OCI-LY3 (cell line): Measurements from ENCODE around the gene MTMR11.

Experiments used
- H2AFZ ChIP-seq: fragments of 200-600, 300-600 bp; shearing (Covaris generic); 2 replicates; pipeline ENCODE4 v1.6.0; 2014; ENCODE audit warnings: antibody characterized with exemption, low read depth, low read length
- H3K27ac ChIP-seq: fragments of 200-600, 300-600 bp; sonication (generic); 2 replicates; pipeline ENCODE4 v1.5.1; 2014; ENCODE audit warnings: mild to moderate bottlenecking, low read length, moderate library complexity, mixed read lengths
- H3K27me3 ChIP-seq: fragments of 200-600, 300-600 bp; sonication (generic); 2 replicates; pipeline ENCODE4 v1.6.1; 2014; ENCODE audit warnings: low read depth, low read length, mixed read lengths
- H3K36me3 ChIP-seq: fragments of 200-600, 300-600 bp; sonication (generic); replicated peaks from 2 replicates; pipeline ENCODE3; 2014; ENCODE audit warnings: low read depth, low read length, mixed read lengths
- H3K4me1 ChIP-seq: fragments of 300-600, 200-600 bp; sonication (generic); 2 replicates; pipeline ENCODE4 v1.6.1; 2014; ENCODE audit warnings: low read length, mixed read lengths
- H3K4me2 ChIP-seq: fragments of 200-600, 300-600 bp; sonication (generic); 2 replicates; pipeline ENCODE4 v1.6.1; 2014; ENCODE audit warnings: low read length, mixed read lengths
- H3K4me3 ChIP-seq: fragments of 300-600, 200-600 bp; sonication (generic); 2 replicates; pipeline ENCODE4 v1.5.1; 2014; ENCODE audit warnings: antibody characterized with exemption, mild to moderate bottlenecking, low read length, moderate library complexity
- H3K79me2 ChIP-seq: fragments of 300-600, 200-600 bp; shearing (Covaris generic); 2 replicates; pipeline ENCODE4 v1.6.1; 2014; ENCODE audit warnings: mild to moderate bottlenecking, low read length, mixed read lengths
- H3K9ac ChIP-seq: fragments of 300-600, 200-600 bp; shearing (Covaris generic); 2 replicates; pipeline ENCODE4 v1.6.0; 2014; ENCODE audit warnings: mild to moderate bottlenecking, low read length, moderate library complexity
- H3K9me3 ChIP-seq: fragments of 200-600, 300-600 bp; shearing (Covaris generic); 2 replicates; pipeline ENCODE4 v1.6.1; 2014; ENCODE audit warnings: low read length, mixed read lengths; ENCODE audit not compliant: insufficient read depth
- H4K20me1 ChIP-seq: fragments of 200-600, 300-600 bp; sonication (generic); 2 replicates; pipeline ENCODE4 v1.6.1; 2016; ENCODE audit warnings: low read length, mixed read lengths; ENCODE audit not compliant: insufficient read depth
- EZH2phosphoT487 ChIP-seq: fragments of 200-600 bp; shearing (Covaris generic); IDR thresholded peaks from 2 replicates; pipeline ENCODE4 v1.6.1; 2018; ENCODE audit warnings: antibody characterized with exemption, mixed run types, low read depth
- TF ChIP-seq, protein P1 (sequence below): fragments of 200-600, 300-600 bp; sonication (generic); IDR thresholded peaks from 2 replicates; pipeline ENCODE4 v1.5.1; 2014; ENCODE audit warnings: antibody characterized with exemption, low read length, low read depth

The MTMR11 gene

DNA sequence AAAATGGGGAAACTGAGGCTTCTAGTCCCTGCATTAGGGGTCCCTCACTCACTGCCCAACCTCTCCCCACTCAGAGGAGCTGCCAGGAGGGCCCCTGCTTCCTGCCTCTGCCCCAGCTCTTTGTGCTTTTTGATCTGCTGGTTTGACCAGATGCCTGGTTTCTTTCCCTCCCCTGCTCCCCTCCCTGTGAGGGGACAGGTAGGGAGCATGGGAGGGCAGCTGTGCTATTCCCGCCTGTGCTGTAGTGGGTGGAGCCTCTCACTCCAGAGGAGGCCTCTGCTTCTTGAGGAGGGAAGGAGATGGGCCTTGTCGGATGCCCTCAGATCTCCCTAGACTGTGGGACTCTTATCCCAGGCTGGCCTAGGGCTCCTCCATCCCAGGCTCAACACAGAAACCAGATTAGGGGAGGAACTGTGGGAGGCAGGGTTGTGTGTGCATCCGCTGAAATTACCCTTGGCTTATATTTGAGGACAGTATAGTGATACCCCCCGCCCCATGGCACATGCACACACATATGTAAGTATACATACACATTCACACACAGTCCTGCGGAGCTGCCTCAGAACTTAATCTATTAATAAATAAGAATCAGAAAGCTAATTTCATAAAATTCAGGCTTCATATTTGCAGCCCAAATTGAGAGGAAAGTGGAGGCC lies 32.7 kb downstream of the MTMR11 start:
- no peak overlapping the region for H2AFZ ChIP-seq
- no peaks in the 10 kb centered on the region for H3K9me3 ChIP-seq
- no peak overlapping the region for H3K4me2 ChIP-seq
- no peak overlapping the region for H3K27ac ChIP-seq
- TF ChIP-seq, protein P1, sequence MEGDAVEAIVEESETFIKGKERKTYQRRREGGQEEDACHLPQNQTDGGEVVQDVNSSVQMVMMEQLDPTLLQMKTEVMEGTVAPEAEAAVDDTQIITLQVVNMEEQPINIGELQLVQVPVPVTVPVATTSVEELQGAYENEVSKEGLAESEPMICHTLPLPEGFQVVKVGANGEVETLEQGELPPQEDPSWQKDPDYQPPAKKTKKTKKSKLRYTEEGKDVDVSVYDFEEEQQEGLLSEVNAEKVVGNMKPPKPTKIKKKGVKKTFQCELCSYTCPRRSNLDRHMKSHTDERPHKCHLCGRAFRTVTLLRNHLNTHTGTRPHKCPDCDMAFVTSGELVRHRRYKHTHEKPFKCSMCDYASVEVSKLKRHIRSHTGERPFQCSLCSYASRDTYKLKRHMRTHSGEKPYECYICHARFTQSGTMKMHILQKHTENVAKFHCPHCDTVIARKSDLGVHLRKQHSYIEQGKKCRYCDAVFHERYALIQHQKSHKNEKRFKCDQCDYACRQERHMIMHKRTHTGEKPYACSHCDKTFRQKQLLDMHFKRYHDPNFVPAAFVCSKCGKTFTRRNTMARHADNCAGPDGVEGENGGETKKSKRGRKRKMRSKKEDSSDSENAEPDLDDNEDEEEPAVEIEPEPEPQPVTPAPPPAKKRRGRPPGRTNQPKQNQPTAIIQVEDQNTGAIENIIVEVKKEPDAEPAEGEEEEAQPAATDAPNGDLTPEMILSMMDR = no peak
- no peak for TF ChIP-seq EZH2phosphoT487
- no peak overlapping the region for H3K4me3 ChIP-seq
- H3K9ac ChIP-seq = no peak overlapping the region
- H3K4me1 ChIP-seq = peaks cover 12% of the 10 kb centered on the region
- no peaks in the 10 kb centered on the region for H3K79me2 ChIP-seq
- no peaks in the 10 kb centered on the region for H3K36me3 ChIP-seq
- H3K27me3 ChIP-seq = no peaks in the 10 kb centered on the region
- no peaks in the 10 kb centered on the region for H4K20me1 ChIP-seq

- TF ChIP-seq EZH2phosphoT487 = no peak
- TF ChIP-seq, protein P1 = no peak
- no peak within 1 kb of the TSS for H3K9ac ChIP-seq
- H3K36me3 ChIP-seq = no peaks in the 10 kb centered on the region
- H3K79me2 ChIP-seq = no peaks in the 10 kb centered on the region
- no peak within 1 kb of the TSS for H3K27ac ChIP-seq
- H3K4me2 ChIP-seq = no peak within 1 kb of the TSS
- H3K4me3 ChIP-seq = no peak within 1 kb of the TSS
- no peaks in the 10 kb centered on the region for H3K27me3 ChIP-seq
- H4K20me1 ChIP-seq = no peaks in the 10 kb centered on the region
- H3K9me3 ChIP-seq = 0 out of 2 replicates have a peak, but pooled peaks cover 3% of the 10 kb centered on the region
- no peaks in the 10 kb centered on the region for H3K4me1 ChIP-seq
- no peak within 1 kb of the TSS for H2AFZ ChIP-seq
Measured at GRCh38 chr1:149899460-149900284, 37.0 kb downstream of the MTMR11 start, which contains the start of gene BOLA1. Gene BOLA1 (plus strand): TSS chr1:149899568. CDS start chr1:149900060, 492 bp downstream.

GRCh38 chr1:149896575-149896974 lies 40.1 kb downstream of the MTMR11 start:
- no peaks in the 10 kb centered on the region for H3K4me1 ChIP-seq
- no peaks in the 10 kb centered on the region for H4K20me1 ChIP-seq
- H3K4me3 ChIP-seq = no peak overlapping the region
- no peak for TF ChIP-seq EZH2phosphoT487
- TF ChIP-seq, protein P1 = no peak
- H3K36me3 ChIP-seq = no peaks in the 10 kb centered on the region
- no peaks in the 10 kb centered on the region for H3K79me2 ChIP-seq
- no peak overlapping the region for H3K27ac ChIP-seq
- H3K9me3 ChIP-seq = 0 out of 2 replicates have a peak, but pooled peaks cover 3% of the 10 kb centered on the region
- H3K27me3 ChIP-seq = no peaks in the 10 kb centered on the region
- H3K4me2 ChIP-seq = no peak overlapping the region
- no peak overlapping the region for H2AFZ ChIP-seq
- no peak overlapping the region for H3K9ac ChIP-seq

DNA sequence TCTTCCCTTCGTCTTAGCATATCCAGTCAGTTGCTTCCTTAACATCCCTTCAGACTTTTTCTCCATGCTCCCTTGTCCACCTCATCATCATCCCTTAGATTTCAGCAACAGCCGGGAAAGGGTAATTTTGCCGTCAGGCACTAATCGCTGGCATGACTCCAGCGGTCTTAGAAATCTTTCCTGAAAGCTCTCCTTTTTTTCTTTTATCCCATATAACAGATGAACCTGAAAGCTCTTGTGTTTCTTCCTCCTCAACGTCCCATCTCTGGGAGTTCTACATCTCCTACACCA lies 47.7 kb downstream of the MTMR11 start:
- TF ChIP-seq EZH2phosphoT487 = no peak
- TF ChIP-seq, protein P1 = no peak
- Histone ChIP-seq H3K9ac (peak overlapping the region; percentile 82), H3K79me2 (peaks cover 7% of the 10 kb centered on the region; the same call in 1 of the 2 replicates), H3K27me3 (no peaks in the 10 kb centered on the region), H3K4me2 (peak overlapping the region; percentile 88), H3K4me1 (peaks cover 19% of the 10 kb centered on the region), H3K9me3 (no peaks in the 10 kb centered on the region), H3K27ac (peak overlapping the region; percentile 98), H3K4me3 (peak overlapping the region; percentile 75), H4K20me1 (no peaks in the 10 kb centered on the region), H3K36me3 (no peaks in the 10 kb centered on the region), H2AFZ (peak overlapping the region; percentile 61)
